ENCODE data around the gene OR6C3. TPM values are rescaled to one million over a fixed set of nuclear protein-coding genes. Genes with fewer than 3 reads are reported as not detected.

OR6C3 gene
- polyA plus RNA-seq, 1 of the 3 experiments (the other 2 are of a cell fraction), result not detected

- POLR2A ChIA-PET, result no interaction called here
- 6% methylated on average over 4 of the region's 4 CpGs for WGBS (ENCODE audit: low lambda C conversion rate)
- no peak within 1 kb of the TSS for H3K27ac ChIP-seq (ENCODE audit: low read depth in 2 of 2, low read length in 1 of 2)
- no peaks in the 10 kb centered on the region for H3K9me3 ChIP-seq
- no peaks in the 10 kb centered on the region for H4K20me1 ChIP-seq (ENCODE audit: insufficient read depth)
- H3K9ac ChIP-seq, result no peak within 1 kb of the TSS
- no peak for DNase-seq
- H3K36me3 ChIP-seq (replicated peaks in 1 of 2; ENCODE audit: control insufficient read depth in 1 of 2, insufficient read depth in 2 of 2, low read length in 1 of 2), result no peaks in the 10 kb centered on the region
- no peaks in the 10 kb centered on the region for H3K4me1 ChIP-seq (ENCODE audit: control insufficient read depth in 1 of 2, insufficient read depth in 2 of 2, low read depth in 1 of 2, low read length in 1 of 2)
- no peaks in the 10 kb centered on the region for H3K9me2 ChIP-seq
- H2AFZ ChIP-seq (ENCODE audit: low read depth), result no peak within 1 kb of the TSS
- H3F3A ChIP-seq (replicated peaks; ENCODE audit: insufficient read depth), result no peaks in the 10 kb centered on the region
- H3K4me2 ChIP-seq, result no peak within 1 kb of the TSS
- no peaks in the 10 kb centered on the region for H3K79me2 ChIP-seq (ENCODE audit: insufficient read depth)
- H3K27me3 ChIP-seq (ENCODE audit: insufficient read depth), result no peaks in the 10 kb centered on the region
- no peak within 1 kb of the TSS for H3K4me3 ChIP-seq (ENCODE audit: low read depth in 2 of 2, low read length in 1 of 2)
- TF ChIP-seq GATA2 (CRISPR knock-in tag; IDR thresholded peaks at IDR 0.05), result no peak
- no peak for TF ChIP-seq EZH2phosphoT487 (IDR thresholded peaks at IDR 0.05; ENCODE audit: borderline replicate concordance, low read depth)
- no peak for TF ChIP-seq ZBTB33 (IDR thresholded peaks at IDR 0.05; ENCODE audit: borderline replicate concordance, low read depth)
- TF ChIP-seq USF2 (IDR thresholded peaks at IDR 0.05; ENCODE audit: borderline replicate concordance, low read depth, low read length), result no peak
- TF ChIP-seq TEAD4 (IDR thresholded peaks at IDR 0.05; ENCODE audit: borderline replicate concordance, insufficient read depth), result no peak
- no peak for TF ChIP-seq NRF1 (IDR thresholded peaks at IDR 0.05; ENCODE audit: low read depth, low read length)
- CTCF ChIA-PET, result no interaction called here
Measured at GRCh38 chr12:55362675-55363074, 32.1 kb downstream of the OR6C3 start, which contains the start of gene OR6C75. Gene OR6C75 (plus strand): TSS chr12:55362975. CDS start chr12:55365111, 2,136 bp downstream.

GRCh38 chr12:55365086-55365485, 34.5 kb downstream of the OR6C3 start:
- Histone ChIP-seq H3F3A (replicated peaks; ENCODE audit: insufficient read depth) (no peaks in the 10 kb centered on the region), H3K4me1 (ENCODE audit: control insufficient read depth in 1 of 2, insufficient read depth in 2 of 2, low read depth in 1 of 2, low read length in 1 of 2) (no peaks in the 10 kb centered on the region), H2AFZ (ENCODE audit: low read depth) (no peak overlapping the region), H3K36me3 (replicated peaks in 1 of 2; ENCODE audit: control insufficient read depth in 1 of 2, insufficient read depth in 2 of 2, low read length in 1 of 2) (no peaks in the 10 kb centered on the region), H3K27me3 (ENCODE audit: insufficient read depth) (no peaks in the 10 kb centered on the region), H3K79me2 (ENCODE audit: insufficient read depth) (no peaks in the 10 kb centered on the region), H3K27ac (ENCODE audit: low read depth in 2 of 2, low read length in 1 of 2) (no peak overlapping the region), H3K4me2 (no peak overlapping the region), H4K20me1 (ENCODE audit: insufficient read depth) (no peaks in the 10 kb centered on the region), H3K9me3 (no peaks in the 10 kb centered on the region), H3K9ac (no peak overlapping the region), H3K9me2 (no peaks in the 10 kb centered on the region), H3K4me3 (ENCODE audit: low read depth in 2 of 2, low read length in 1 of 2) (no peak overlapping the region)
- 0% methylated on average over 3 of the region's 3 CpGs for WGBS (ENCODE audit: low lambda C conversion rate)
- TF ChIP-seq RAD21 (IDR thresholded peaks at IDR 0.05; ENCODE audit: low read length) (no peak), ZBTB33 (IDR thresholded peaks at IDR 0.05; ENCODE audit: borderline replicate concordance, low read depth) (no peak)
- POLR2A ChIA-PET, result no interaction called here
- no peak for DNase-seq
- CTCF ChIA-PET, result no interaction called here

All from SK-N-SH (cell line).